Stimulated activated naive CD4-positive, alpha-beta T cell (primary cell): ENCODE measurements around the gene PARL.

Experiments
- DNase-seq, 6 experiments: peaks; one replicate each; lab custom pipeline; 2025; lab: John Stamatoyannopoulos, UW

The PARL gene

DNA sequence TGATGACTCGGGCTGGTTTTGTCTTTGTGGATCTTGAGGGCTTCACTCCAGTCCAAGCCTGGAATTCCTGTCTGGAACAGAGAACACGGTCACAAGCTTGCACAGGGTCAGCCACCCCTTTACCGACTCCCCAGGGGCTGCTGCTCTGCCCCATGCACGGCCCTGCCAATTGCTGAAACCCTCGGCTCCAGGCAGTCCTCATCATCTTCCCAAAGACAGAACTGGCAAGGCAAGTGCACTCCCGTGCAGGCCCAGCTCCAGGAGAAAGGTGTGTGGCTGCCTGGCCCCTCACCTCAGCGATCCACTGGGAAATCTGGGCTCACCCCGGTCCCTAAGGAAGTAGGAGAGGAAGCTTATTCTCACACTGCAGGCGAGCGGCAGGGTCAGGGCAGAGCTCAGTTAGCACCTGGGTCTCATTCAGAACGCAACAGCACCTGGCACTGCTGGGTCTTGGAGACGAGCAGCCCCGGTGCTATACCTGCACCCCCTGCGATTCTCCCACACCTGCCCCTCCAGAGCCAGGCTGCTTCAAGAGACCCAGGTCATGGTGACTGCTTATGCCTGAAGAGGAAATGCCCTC, 66.5 kb downstream of the PARL start:
- no peak for DNase-seq

DNA sequence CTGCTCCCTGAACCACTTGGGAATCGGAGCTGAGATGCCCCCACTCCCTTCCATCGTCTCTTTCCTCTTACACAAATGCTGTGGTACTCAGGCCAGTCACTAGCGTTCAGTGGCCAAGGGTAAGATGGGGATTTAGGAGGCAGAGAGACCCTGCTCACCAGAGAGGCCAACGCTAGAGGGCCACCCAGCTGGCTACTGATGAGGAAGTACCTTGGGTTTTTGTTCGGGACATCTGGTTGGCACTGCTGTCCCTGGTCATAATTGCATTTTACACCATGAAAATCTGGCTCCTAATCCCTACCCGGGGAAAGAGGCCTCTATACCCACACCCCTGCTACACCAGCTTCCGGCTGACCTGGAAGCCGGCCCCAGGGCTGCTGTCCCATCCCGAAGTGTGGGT, 67.0 kb downstream of the PARL start:
- DNase-seq, result no peak

DNA sequence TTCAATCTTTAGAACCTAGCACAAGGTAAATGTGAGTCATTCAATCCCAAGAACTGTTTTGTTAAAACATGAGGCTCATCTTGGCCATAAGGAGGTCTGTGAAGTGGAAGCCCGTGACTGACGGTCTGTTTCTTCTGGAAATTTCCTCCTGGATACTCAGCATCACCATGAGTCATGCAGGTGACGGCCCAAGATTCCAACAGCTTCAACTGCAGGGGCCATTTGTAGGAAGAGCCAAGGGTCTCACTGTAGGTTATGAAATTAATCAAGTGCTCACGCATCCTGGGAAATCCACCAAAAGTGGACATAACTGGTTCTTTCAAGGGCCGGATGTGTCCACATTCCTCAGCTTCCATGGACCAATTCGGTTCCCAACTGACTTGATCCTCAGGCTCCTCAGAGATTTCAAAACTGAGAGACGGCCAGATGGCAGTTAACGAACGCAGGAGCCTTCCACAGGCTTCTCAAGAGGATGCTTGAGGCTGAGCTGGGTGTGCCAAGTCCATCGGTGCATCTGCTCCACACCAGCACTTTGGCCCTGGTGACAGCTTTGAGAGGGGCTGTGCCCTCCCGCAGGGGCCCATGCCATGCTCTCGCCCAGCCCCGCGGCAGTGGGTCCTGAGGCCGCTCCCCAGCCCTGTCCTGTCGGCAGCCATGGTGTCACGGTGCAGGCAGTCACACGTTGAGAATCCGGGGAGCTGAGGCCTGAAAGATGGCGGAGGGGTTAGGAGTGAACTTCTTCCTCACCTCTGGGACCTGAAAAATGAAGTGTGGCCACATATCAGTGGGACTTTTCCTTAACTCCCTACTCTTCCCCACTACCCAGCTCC, 67.8 kb downstream of the PARL start:
- no peak for DNase-seq

DNA sequence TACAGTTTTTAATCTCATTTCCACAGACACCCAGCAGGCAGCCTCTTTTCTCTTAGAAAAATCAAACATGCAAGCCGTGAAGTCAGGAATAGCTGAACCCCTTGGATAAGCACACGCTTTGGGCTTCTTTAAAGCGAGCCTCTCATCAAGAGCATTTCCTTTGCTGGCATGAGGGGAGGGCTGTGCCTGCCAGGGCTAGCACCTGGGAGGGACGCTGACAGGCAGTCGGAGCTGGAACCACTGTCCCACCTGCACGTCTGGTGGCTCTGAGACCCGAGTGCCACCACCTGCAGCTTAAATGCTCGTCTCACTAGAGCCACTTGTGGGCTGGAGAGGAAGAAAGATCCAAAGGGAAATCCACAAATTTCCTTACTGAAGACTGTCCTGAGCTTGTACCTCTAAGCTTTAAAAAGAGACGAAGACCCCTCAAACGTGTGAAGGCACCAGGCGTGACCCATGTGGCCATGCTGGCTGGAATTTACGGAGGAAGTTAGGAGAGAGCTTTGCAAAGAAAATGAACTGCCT, 68.7 kb downstream of the PARL start:
- no peak for DNase-seq

DNA sequence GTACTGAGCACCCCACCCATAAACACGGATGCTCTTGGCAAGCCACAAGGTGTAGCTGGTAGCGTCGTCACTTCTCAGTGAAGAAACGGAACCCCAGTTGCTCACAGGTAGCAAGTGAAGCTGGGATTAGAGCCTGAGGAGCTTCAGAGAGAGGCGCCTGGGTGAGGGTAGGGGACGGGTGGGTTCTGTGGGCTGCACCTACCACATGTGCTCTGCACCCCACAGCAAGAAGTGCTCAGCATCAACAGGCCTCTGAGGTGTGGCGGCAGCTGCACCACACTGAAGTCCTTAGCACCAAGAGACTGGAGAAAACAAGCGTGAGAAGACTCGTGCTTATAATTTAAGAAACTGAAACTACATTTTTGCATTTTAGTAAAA, 69.1 kb downstream of the PARL start:
- peak in 1 of 6 experiments; percentile 24 for DNase-seq

DNA sequence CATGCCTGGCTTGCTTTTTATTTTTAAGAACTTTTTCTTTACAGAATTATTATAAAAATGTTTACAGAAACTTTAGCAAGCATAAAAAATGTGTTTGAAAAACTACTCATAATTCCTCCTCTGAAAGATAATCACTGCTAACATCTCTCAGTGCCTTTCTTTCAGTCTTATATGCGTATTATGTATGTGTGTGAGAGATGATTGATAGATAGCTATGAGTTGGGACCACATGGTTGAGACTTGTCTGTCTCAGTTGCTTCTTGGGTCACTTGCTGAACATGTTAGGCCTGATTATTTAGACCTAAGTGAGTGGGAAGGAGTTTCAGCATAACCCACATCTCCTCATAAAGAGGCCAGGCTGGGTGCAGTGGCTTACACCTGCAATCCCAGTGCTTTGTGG, 70.4 kb downstream of the PARL start:
- DNase-seq, result no peak

DNA sequence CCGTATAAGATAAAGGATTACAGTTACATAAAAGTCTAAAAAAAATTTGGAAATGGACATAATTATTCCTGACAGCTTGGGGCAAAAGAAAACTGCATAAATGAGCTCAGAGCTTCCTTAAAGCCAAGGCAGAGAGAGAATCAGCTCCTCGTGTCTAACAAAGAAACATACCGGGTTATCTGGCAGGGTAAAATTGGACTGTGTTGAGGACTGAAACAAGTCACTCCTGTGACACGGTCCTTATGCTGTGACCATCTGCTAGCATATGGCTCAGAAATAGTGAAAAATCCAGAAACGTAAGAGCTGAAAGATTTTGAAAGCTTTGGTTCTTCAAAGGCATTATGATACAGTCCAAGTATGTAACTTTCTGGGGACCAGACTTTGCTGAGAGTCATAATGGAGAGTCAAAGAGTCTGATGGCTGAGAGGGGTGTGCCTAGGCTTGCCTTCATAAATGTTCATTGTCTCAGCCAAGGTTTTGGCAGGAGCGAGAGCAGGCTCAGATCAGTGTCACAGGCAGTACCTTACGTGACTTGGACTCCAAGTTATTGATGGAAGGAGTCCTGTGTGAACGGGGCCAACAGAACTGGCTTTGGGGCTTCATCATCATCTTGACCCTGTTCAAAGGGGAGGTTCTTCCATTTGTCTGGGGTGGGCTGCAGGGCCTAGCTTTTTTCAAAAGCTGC, 71.8 kb downstream of the PARL start:
- no peak for DNase-seq

DNA sequence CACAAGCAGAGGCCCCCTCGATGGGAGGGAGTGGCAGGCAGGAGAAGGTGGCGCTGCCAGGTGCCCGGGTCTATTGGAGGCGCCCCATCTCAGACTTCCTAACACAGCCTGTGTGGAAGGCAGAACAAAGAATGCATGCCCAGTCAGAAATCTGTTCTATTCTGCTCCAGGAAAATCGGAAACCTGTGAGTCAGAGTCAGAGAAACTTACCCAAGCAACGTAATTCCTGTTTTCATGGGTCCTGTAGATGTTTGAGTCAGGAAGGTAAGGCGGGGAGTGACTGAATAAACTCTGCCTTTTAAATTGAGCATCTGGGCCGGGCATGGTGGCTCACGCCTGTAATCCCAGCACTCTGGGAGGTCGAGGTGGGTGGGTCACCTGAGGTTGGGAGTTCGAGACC, 73.0 kb downstream of the PARL start:
- DNase-seq, result no peak

DNA sequence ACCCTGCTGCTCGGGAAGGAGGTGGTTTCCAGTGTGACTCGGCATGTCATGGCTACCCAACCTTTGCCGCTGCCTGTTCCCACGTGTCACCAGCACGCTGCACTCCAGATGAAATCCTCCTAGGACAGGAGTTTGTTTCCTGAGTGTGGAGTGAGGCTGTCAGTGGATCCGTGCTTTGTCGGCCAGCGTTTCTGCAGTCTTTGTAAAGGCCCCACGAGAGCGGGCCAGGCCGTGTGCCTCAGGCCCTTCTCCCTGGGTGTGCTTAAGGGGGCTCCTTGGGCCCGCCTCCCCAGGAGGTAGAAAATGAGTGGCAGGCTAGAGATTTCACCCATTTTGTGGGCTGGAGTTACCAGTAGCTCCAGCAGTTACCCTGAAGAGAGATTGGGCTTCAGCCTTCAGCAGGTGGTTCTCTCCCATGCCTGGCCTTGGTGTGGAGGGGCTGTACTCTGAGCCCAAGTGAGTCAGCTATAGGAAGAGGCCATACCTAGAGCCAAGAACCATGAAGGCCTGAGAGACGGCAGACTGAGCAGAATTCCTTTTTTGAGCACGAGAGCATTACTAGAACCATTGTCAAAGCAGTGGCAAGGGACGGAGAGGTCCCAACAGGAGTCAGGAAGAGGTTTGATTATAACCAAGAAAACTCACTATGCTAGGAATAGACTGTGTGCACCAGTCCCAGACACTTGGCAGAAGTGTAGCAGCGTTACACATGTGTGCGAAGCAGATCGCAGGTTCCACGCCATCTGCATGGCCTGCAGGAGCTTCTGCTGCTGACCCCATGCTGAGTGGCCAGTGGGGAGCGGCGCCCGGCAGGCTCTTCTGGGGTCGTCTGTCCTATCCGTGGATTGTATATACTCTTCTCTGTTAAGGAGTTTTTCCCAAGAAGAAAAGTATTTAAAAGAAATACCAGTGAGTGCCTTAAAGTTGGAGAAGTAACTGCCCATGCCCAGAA, 73.8 kb downstream of the PARL start:
- no peak for DNase-seq

DNA sequence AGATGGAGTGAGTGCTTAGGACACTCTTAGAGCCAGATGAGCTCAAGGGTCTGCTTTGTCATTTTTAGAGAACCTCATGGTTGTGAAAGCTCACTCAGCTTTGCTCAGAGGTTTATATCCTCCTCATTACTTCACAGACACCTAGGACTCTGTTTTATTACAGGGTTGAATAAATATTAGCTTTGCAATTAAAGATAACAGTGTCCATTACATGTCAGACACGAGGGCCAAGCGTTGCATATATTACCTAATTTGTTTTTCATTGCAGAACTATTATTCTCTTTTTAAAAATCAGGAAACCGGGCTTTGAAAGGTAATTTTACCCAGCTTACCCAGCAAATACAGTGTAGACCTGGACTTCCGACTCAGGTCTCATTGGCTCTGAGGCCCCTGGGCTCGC, 75.4 kb downstream of the PARL start:
- DNase-seq, result no peak

DNA sequence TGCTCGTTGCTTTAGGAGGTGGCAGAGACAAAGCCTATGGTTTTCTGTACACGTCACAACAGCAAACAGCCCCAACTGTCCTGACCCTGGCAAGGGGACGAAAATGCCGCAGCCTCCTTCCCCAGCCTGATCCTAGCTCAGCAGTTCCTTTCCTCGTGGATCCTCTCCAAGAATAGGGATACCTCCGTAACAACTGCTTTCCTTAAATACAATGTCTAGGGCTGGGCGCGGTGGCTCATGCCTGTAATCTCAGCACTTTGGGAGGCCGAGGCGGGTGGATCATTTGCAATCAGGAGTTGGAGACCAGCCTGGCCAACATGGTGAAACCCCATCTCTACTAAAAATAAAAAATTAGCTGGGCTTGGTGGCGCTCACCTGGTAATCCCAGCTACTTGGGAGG, 76.3 kb downstream of the PARL start:
- DNase-seq, result no peak

DNA sequence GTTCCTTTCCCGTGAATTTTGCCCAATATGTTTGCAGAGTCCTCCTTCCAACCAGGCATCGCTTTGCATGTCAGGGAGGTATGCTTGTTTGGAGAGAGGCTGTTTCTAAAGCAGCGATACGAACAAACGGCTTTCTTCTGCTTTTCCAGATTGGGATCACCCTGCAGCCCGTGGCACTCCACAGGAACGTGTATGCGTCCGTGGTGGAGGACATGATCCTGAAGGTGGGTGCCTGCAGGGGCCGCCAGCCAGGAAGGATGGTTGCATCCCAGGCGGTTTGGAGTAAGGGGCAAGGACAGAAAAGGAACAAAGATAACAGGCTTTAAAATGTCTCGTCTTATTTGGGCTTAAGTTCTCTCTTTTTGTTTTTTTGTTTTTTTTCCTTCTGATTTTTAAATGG, 76.8 kb downstream of the PARL start:
- DNase-seq, result no peak

DNA sequence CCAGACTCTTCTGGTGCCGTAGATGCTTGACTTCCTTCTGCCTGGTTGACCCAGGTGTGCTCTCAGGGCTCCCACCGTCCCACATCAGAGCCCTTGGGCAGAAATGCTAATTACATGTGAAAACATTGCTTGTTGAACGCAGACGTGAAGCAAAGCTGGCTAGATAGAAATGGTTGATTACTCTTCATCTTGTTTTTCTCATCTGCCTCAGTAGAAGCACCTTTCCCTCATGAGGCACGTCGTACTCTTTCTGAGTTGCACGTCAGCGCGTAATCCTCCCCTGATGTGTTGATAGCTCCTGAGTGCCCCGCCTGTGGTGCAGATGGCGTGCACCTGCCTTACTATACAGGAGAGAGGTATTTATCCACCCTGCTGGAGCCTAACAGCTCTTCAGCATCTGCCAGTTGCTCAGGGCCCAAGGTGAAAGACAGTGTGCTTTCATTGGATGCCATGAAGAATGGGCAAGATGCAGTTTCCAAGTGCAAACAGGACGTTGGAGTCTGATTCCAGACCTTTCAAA, 77.4 kb downstream of the PARL start:
- DNase-seq, result no peak

DNA sequence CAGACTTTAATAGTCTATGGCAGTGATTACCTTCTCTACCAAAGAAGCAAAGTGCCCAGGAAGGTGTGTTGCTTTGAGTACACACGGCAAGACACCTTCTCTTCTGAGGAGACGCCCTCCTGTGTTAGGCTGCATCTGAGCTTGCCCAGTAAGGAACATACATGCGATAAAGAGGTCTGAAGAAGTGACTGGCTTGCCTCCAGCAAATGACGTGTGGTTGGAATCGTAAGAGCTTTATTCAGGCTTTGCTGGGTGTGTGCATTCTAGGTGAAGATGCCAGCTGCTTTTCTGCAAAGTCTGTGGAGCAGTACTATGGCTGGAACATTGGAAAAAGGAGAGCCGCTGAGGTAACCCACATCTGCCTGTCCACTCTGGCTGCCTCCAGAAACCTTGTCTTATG, 81.7 kb downstream of the PARL start:
- DNase-seq, result no peak

DNA sequence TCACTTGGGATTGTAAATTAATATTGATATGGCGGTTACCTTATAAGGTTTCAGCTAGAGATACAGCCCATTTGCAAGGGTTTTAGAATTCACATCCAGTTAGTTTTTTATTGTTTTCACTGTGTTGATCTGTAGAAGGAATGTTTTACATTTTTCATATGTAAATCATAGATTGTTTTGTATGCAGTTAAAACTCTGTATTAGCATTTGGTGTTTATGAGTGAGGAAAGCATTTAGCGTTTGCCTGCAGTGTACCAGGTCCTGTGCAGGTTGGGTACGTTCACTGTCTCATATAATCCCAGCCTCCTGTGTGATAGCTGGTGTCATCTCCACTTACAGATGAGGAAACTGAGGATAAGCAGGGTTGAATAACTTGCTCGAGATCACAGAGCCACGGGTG, 83.1 kb downstream of the PARL start:
- no peak for DNase-seq

DNA sequence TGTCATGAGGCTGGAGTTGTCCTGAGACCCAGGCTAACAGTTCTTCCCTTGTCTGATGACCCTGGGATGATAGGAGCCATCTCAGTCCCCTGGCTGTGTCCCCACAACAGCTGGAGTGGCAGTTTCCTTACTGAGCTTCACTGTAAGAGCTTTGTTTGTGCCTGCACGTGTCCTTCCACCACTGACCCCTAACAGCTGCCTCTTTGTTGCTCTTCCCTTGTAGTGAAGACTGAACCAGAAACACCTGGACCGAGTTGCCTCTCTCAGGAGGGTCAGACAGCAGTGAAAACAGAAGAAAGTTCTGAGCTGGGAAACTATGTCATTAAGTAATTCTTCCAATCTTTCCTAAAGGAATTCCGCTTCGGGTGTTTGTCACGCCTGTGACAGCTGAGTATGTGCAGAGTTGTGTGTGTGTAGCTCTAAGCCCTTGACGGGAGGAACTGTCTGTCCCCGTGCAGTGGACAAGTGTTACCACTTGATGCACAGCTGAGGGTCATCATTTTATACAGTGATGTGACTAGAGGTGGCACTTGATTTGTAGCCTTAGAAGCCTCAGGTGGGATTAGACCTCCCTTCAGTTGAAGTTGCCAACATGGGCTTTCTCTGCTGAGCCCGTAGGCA, 84.3 kb downstream of the PARL start:
- DNase-seq, result no peak

DNA sequence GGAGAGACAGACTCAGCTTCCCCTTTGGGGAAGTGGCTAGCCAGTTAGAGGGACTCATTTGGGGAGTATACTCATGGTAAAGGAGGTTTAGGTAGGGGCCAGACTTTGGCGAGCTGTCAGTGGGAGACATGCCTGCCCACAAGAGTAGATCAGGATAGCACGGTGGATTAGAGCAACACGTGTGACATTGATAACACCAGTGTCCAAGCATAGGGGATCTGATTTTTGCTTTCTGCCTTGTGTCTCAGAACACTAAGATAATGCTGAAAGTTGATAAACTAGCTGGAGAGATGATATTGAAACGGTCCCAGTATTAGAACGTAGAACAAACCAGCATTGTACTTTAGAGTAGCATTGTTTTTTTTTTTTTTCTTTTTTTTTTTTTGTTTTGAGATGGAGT, 85.2 kb downstream of the PARL start:
- no peak for DNase-seq

DNA sequence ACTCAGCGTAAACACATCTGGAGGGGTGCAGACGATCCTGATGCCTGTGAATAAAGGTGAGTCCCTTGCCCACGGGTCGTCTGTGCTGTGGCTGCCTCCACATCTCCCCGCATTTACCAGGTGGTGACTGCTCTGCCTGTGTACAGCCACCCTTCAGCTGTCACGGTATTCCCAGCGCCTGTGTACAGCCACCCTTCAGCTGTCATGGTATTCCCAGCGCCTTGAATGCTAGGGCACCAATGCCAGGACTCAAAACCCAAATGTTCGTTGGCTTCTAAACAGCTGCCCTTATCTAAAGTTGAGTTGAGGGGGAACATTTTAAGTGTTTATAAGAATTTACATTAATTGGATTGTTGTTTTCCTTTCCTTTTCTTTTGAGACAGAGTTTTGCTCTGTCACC, 86.7 kb downstream of the PARL start:
- DNase-seq, result no peak

DNA sequence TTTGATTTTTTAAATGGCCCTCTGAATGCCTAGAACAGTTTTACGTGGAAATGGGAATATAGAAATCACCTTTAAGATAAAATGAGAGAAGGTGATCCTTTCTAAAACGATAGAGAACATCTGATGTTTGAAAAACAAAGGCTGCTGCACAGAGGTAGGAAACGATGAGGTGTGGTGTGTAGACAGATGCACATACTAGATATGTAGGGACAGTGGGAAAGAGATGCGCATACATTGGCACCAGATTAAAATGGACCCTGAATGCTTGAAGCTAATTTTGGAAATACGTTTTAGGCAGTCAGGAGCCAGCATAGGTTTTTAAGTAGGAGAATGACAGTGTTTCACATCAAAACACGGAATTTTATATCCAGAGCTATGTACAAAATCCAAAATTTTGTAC, 88.3 kb downstream of the PARL start:
- DNase-seq, result no peak

DNA sequence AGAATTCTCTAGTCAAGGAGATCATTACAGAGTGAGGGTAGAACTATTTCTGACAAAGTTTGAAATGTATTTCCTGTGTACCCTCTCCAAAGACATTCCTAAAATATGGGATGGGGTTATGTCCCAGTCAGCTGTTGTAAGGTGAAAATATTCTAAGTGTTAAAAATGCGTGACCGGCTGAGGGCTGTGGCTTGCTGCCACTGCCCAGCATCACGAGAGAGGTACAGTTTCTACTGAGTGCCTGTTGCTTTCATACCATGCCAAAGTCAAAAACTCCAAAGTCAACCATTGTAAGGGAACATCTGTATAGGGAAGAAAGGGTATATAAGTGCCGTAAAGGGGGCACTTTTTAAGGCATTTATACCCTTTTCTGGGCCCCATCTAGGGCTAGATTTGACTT, 90.2 kb downstream of the PARL start:
- no peak for DNase-seq

DNA sequence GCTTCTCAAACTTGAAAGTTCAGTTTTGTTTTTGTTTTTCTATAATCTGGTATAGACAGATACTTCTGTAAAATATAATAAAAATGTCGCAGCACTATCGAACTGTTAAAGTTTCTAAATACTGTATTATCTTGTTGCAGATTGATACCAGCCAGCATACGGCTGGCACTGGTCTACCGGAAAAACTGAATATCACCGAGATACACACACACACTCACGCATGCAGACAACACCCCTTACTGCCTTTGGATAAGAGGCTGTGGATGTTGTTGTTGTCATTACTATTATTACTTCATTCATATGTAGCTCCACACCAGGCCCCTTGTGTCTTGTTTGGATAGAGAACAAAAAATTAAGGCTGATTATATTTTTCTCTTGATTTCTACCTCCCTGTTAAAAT, 91.7 kb downstream of the PARL start:
- no peak for DNase-seq
